B cell (primary cell): ENCODE results near the gene ABI3BP. TPM values are rescaled to one million over a fixed set of nuclear protein-coding genes. Genes with fewer than 3 reads are reported as not detected.

ENCODE experiments used
- ATAC-seq: fragments of 200-7000 bp; cut with Tn5 transposase; one replicate; pipeline ENCODE4 v1.10.0; 2021; ENCODE audit warnings: low read depth, mild to moderate bottlenecking, moderate number of reproducible peaks, moderate library complexity
- CTCF ChIA-PET: fragments of 350-600 bp; sonication (Branson Sonifier 250); formaldehyde crosslinking; loops from one replicate; lab custom pipeline; 2021; ENCODE audit warnings: antibody characterized with exemption, inconsistent platforms; lab: Charles Lee
- POLR2A ChIA-PET: fragments of 350-600 bp; sonication (Branson Sonifier 250); formaldehyde crosslinking; loops from one replicate; lab custom pipeline; 2021; ENCODE audit warnings: antibody characterized with exemption; lab: Charles Lee
- DNase-seq: peaks from one replicate; pipeline ENCODE4 v3.0.0; 2013
- H2AFZ ChIP-seq: 2 replicates; pipeline ENCODE4 v1.6.1; 2012; ENCODE audit warnings: mild to moderate bottlenecking, low read depth, low read length; ENCODE audit not compliant: insufficient read depth, poor library complexity, severe bottlenecking
- H3K27ac ChIP-seq, 2 donors: 1 replicate in 1 of 2; 2 replicates in 1 of 2; pipeline ENCODE4 v1.5.1; 2012 to 2013; ENCODE audit warnings: low read length in 2 of 2, mild to moderate bottlenecking in 2 of 2, moderate library complexity in 1 of 2
- H3K27me3 ChIP-seq, 4 experiments: fragments of 200-600 bp in 1 of 4; sonication (generic) in 1 of 4; replicated peaks in 1 of 4; 1 replicate in 2 of 4; 2 replicates in 2 of 4; pipeline versions ENCODE4 v1.6.1 to v1.7.0; 2013 to 2016; ENCODE audit warnings: low read length in 3 of 4, mild to moderate bottlenecking in 2 of 4, mixed read lengths in 1 of 4, moderate library complexity in 1 of 4; ENCODE audit not compliant: insufficient read depth in 4 of 4, control insufficient read depth in 3 of 4; ENCODE audit errors: control extremely low read depth in 1 of 4
- H3K36me3 ChIP-seq, 2 experiments: replicated peaks in 1 of 2; 1 replicate in 1 of 2; 2 replicates in 1 of 2; pipeline versions ENCODE4 v1.6.1 to v1.7.1; 2013; ENCODE audit warnings: low read length in 1 of 2; ENCODE audit not compliant: insufficient read depth in 2 of 2, control insufficient read depth in 1 of 2; ENCODE audit errors: control extremely low read depth in 1 of 2, extremely low read depth in 1 of 2
- H3K4me1 ChIP-seq, 2 donors: fragments of 200-600 bp in 1 of 2; sonication (generic) in 1 of 2; 1 replicate in 1 of 2; 2 replicates in 1 of 2; pipeline versions ENCODE4 v1.5.1 to v1.6.1; 2013 to 2017; ENCODE audit warnings: low read length in 2 of 2; ENCODE audit not compliant: control insufficient read depth in 2 of 2, insufficient read depth in 2 of 2
- H3K4me2 ChIP-seq: replicated peaks from 2 replicates; pipeline ENCODE3; 2012; ENCODE audit warnings: mild to moderate bottlenecking, low read depth, low read length; ENCODE audit not compliant: poor library complexity, severe bottlenecking
- H3K4me3 ChIP-seq, 5 experiments: fragments of 200-600 bp in 1 of 5; sonication (generic) in 1 of 5; 1 replicate in 3 of 5; 2 replicates in 2 of 5; pipeline versions ENCODE4 v1.5.1 to v1.7.0; 2011 to 2016; ENCODE audit warnings: low read length in 4 of 5, mild to moderate bottlenecking in 4 of 5, low read depth in 2 of 5, control low read depth in 1 of 5, moderate library complexity in 1 of 5; ENCODE audit not compliant: insufficient read depth in 1 of 5; ENCODE audit errors: control extremely low read depth in 1 of 5, extremely low read depth in 1 of 5
- H3K79me2 ChIP-seq: fragments of 200-600 bp; sonication (generic); one replicate; pipeline ENCODE4 v1.6.0; 2016; ENCODE audit warnings: low read length; ENCODE audit not compliant: control insufficient read depth, insufficient read depth
- H3K9ac ChIP-seq: fragments of 200-600 bp; sonication (generic); 2 replicates; pipeline ENCODE4 v1.6.1; 2017; ENCODE audit warnings: mild to moderate bottlenecking, low read length, moderate library complexity
- H3K9me3 ChIP-seq, 3 donors: one replicate each; pipeline versions ENCODE4 v1.6.1 to v1.7.1; 2013; ENCODE audit warnings: low read length in 2 of 3; ENCODE audit not compliant: control insufficient read depth in 2 of 3, insufficient read depth in 1 of 3; ENCODE audit errors: control extremely low read depth in 1 of 3
- H4K20me1 ChIP-seq: 2 replicates; pipeline ENCODE4 v1.6.0; 2012; ENCODE audit warnings: mild to moderate bottlenecking, low read length; ENCODE audit not compliant: insufficient read depth, control insufficient read depth, poor library complexity, severe bottlenecking
- H3K27ac Mint-ChIP-seq: one replicate; pipeline ENCODE4 v1.8.0; 2021; ENCODE audit warnings: mixed read lengths
- H3K27me3 Mint-ChIP-seq: one replicate; pipeline ENCODE4 v1.8.0; 2021; ENCODE audit warnings: mixed read lengths
- H3K4me1 Mint-ChIP-seq: one replicate; pipeline ENCODE4 v1.8.0; 2021; ENCODE audit warnings: mixed read lengths
- H3K4me3 Mint-ChIP-seq: one replicate; pipeline ENCODE4 v1.8.0; 2021; ENCODE audit warnings: mixed read lengths
- H3K9me3 Mint-ChIP-seq: one replicate; pipeline ENCODE4 v1.8.0; 2022; ENCODE audit warnings: mixed read lengths; ENCODE audit not compliant: insufficient read depth
- EZH2 ChIP-seq: IDR thresholded peaks from 2 replicates; pipeline ENCODE4 v1.6.1; 2012; ENCODE audit warnings: borderline replicate concordance, low read depth, mild to moderate bottlenecking, moderate library complexity, low read length; ENCODE audit not compliant: insufficient read depth, poor library complexity, severe bottlenecking
- WGBS: methylation state at CpG from one replicate; pipeline ENCODE4 v1.1.5; 2013; ENCODE audit warnings: missing lambda C conversion rate; ENCODE audit not compliant: insufficient coverage; 5-methylcytosine and 5-hydroxymethylcytosine counted together
- intact Hi-C: fragments of 100-400 bp; cut with micrococcal nuclease; formaldehyde crosslinking; loops from one replicate; pipeline ENCODE4 v1.10.0; 2022
- polyA plus RNA-seq: library from polyadenylated mRNA; depleted of rRNA; stranded (reverse); fragments of >200 nt; gene quantifications from 2 replicates; pipeline ENCODE4 v1.2.3, GENCODE V29; 2012
- total RNA-seq, 2 donors: library from RNA; stranded (reverse); fragments of 120-200 nt in 1 of 2; gene quantifications; 1 replicate in 1 of 2; 2 replicates in 1 of 2; pipeline versions ENCODE4 v1.2.3 to v1.2.4, GENCODE V29; 2013 to 2022
- TF ChIP-seq, protein P1 (sequence below): fragments of 200-600 bp; IDR thresholded peaks from one replicate; pipeline ENCODE4 v1.8.0; 2022; ENCODE audit warnings: antibody characterized with exemption, mild to moderate bottlenecking

Gene ABI3BP
- total and polyA plus RNA-seq, 2 donors (not counting 1 experiment from before 2014, with no cell fraction given), result not detected

DNA sequence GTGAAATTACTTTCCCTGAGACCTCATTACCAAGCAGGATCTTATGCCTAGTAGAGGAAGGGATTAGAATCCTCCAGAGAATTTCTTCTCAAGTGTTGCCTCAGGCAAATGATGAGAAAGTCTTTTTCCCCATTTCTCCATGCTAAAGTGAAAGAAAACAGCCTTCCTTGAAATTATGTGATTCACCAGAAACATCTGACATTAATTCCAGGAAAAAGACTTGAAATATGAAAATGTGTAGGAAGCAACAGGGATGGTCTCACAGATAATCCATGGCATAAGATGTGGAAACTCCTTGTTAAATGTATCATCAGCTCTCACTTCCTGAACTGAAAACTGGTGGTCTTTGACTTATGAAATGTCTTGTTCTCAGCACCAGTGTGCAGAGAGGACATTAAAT lies 17.9 kb upstream of the ABI3BP start:
- H3K4me1 Mint-ChIP-seq, result no peaks in the 10 kb centered on the region
- DNase-seq, result no peak
- no peak overlapping the region for H3K4me3 Mint-ChIP-seq
- Histone ChIP-seq H3K27ac (no peak overlapping the region), H3K4me1 (no peaks in the 10 kb centered on the region), H3K79me2 (no peaks in the 10 kb centered on the region), H3K4me2 (no peak overlapping the region), H3K36me3 (no peaks in the 10 kb centered on the region), H3K27me3 (no peaks in the 10 kb centered on the region), H3K9me3 (peaks cover 0 to 6% (median 2%) of the 10 kb centered on the region in 3 donors), H2AFZ (no peak overlapping the region), H3K9ac (no peak overlapping the region), H4K20me1 (no peaks in the 10 kb centered on the region), H3K4me3 (no peak overlapping the region)
- no peak for TF ChIP-seq EZH2
- TF ChIP-seq, protein P1, sequence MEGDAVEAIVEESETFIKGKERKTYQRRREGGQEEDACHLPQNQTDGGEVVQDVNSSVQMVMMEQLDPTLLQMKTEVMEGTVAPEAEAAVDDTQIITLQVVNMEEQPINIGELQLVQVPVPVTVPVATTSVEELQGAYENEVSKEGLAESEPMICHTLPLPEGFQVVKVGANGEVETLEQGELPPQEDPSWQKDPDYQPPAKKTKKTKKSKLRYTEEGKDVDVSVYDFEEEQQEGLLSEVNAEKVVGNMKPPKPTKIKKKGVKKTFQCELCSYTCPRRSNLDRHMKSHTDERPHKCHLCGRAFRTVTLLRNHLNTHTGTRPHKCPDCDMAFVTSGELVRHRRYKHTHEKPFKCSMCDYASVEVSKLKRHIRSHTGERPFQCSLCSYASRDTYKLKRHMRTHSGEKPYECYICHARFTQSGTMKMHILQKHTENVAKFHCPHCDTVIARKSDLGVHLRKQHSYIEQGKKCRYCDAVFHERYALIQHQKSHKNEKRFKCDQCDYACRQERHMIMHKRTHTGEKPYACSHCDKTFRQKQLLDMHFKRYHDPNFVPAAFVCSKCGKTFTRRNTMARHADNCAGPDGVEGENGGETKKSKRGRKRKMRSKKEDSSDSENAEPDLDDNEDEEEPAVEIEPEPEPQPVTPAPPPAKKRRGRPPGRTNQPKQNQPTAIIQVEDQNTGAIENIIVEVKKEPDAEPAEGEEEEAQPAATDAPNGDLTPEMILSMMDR, result no peak
- ATAC-seq, result no peak
- no peaks in the 10 kb centered on the region for H3K27me3 Mint-ChIP-seq
- H3K9me3 Mint-ChIP-seq, result peaks cover 4% of the 10 kb centered on the region
- intact Hi-C loops, result no loop called here
- H3K27ac Mint-ChIP-seq, result no peak overlapping the region
- ChIA-PET POLR2A (no interaction called here), CTCF (no interaction called here)

DNA sequence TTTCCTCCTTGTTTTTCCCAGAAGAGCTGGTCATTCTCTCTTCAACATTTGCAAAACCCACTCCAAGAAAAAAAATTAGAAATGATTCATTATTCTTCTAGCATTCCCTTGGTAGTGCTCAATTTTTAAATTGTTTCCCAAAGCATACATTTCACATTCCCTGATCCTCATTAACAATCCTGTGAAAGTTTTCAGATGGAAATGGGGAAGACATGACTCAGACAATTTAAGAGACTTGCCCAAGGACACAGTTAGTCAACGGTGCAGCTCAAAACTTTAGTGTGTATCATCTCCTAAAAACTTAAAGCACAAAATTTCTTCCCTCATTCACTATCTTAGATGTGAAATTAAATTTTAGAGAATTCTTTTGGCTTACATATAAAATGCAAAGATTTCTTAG lies 17.1 kb upstream of the ABI3BP start:
- ATAC-seq (no peak), DNase-seq (no peak)
- H2AFZ ChIP-seq, result no peak overlapping the region
- no peaks in the 10 kb centered on the region for H3K27me3 ChIP-seq
- Mint-ChIP-seq H3K4me1 (no peaks in the 10 kb centered on the region), H3K9me3 (peaks cover 4% of the 10 kb centered on the region), H3K27ac (no peak overlapping the region), H3K4me3 (no peak overlapping the region), H3K27me3 (no peaks in the 10 kb centered on the region)
- no peak overlapping the region for H3K4me2 ChIP-seq
- no peaks in the 10 kb centered on the region for H3K36me3 ChIP-seq
- H3K9ac ChIP-seq, result no peak overlapping the region
- H4K20me1 ChIP-seq, result no peaks in the 10 kb centered on the region
- no peaks in the 10 kb centered on the region for H3K4me1 ChIP-seq
- H3K4me3 ChIP-seq, result no peak overlapping the region
- H3K9me3 ChIP-seq, result peaks cover 0 to 6% (median 2%) of the 10 kb centered on the region in 3 donors
- CTCF ChIA-PET, result no interaction called here
- H3K27ac ChIP-seq, result no peak overlapping the region
- TF ChIP-seq, protein P1, result no peak
- no peak for TF ChIP-seq EZH2
- no peaks in the 10 kb centered on the region for H3K79me2 ChIP-seq
- intact Hi-C loops, result no loop called here
- no CpG with 5 or more reads among the region's 1 CpG for WGBS
- POLR2A ChIA-PET, result no interaction called here
